Activated CD8-positive, alpha-beta T cell treated with anti-CD3 and anti-CD28 coated beads for 36 hours (primary cell): ENCODE measurements around the gene PLAC8L1. TPM values are rescaled to one million over a fixed set of nuclear protein-coding genes. Genes with fewer than 3 reads are reported as not detected.
"Not testable (repeated sequence)": the region's sequence is repeated elsewhere in the genome, so short reads cannot be mapped to it uniquely, and the experiment has no call there.

Experiments
- ATAC-seq: fragments of 200-7000 bp; cut with Tn5 transposase; one replicate; pipeline ENCODE4 v1.10.0; 2021; ENCODE audit warnings: mild to moderate bottlenecking, moderate library complexity
- CTCF ChIA-PET: fragments of 350-600 bp; sonication (Branson Sonifier 250); formaldehyde crosslinking; loops from one replicate; lab custom pipeline; 2021; ENCODE audit warnings: antibody characterized with exemption; lab: Charles Lee
- POLR2A ChIA-PET: fragments of 350-600 bp; sonication (Branson Sonifier 250); formaldehyde crosslinking; loops from one replicate; lab custom pipeline; 2021; ENCODE audit warnings: antibody characterized with exemption; lab: Charles Lee
- DNase-seq: peaks from one replicate; pipeline ENCODE4 v3.0.0-alpha.2; 2020
- H3K27ac Mint-ChIP-seq: one replicate; pipeline ENCODE4 v1.8.0; 2021; ENCODE audit warnings: mild to moderate bottlenecking, mixed read lengths
- H3K27me3 Mint-ChIP-seq: one replicate; pipeline ENCODE4 v1.8.0; 2021; ENCODE audit warnings: mixed read lengths
- H3K36me3 Mint-ChIP-seq: one replicate; pipeline ENCODE4 v1.8.0; 2021; ENCODE audit warnings: low read depth, mixed read lengths
- H3K4me1 Mint-ChIP-seq: one replicate; pipeline ENCODE4 v1.8.0; 2021; ENCODE audit warnings: low read depth, mixed read lengths
- H3K4me3 Mint-ChIP-seq: one replicate; pipeline ENCODE4 v1.8.0; 2021; ENCODE audit warnings: mild to moderate bottlenecking, moderate library complexity, mixed read lengths
- H3K9me3 Mint-ChIP-seq: one replicate; pipeline ENCODE4 v1.8.0; 2021; ENCODE audit warnings: mixed read lengths
- intact Hi-C: fragments of 100-400 bp; cut with micrococcal nuclease; formaldehyde crosslinking; loops from one replicate; pipeline ENCODE4 v1.10.0; 2022
- total RNA-seq, 2 experiments: library from RNA; stranded (reverse); gene quantifications; one replicate each; pipeline ENCODE4 v1.2.3, GENCODE V29; 2021
- TF ChIP-seq, protein P1 (sequence below): fragments of 200-600 bp; IDR thresholded peaks from one replicate; pipeline ENCODE4 v1.8.0; 2022; ENCODE audit warnings: antibody characterized with exemption, mild to moderate bottlenecking

PLAC8L1 gene
- total RNA-seq, 2 experiments from 2014 or later: 0.61 TPM; not detected in 1

DNA sequence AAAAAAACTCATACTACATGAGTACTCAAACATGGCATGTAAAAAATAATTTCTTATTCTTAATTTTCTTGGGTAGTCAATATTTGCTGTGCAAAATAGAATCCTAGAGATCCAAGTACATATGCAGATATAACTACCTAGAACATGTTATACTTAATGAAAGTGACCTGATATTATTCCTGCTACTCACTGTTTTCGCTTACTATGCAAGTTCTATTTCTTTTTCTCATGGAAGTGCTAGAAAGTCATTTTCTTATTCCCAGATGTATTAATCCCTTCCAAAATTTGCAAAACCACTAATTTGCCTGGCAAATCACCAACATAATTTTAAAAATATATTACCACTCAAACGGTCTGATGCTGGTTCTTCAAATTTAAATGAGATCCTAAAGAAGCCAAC, 19.2 kb upstream of the PLAC8L1 start:
- Mint-ChIP-seq H3K9me3 (peaks cover 2% of the 10 kb centered on the region), H3K36me3 (peaks cover 57% of the 10 kb centered on the region), H3K27me3 (no peaks in the 10 kb centered on the region), H3K4me3 (no peak overlapping the region), H3K4me1 (no peaks in the 10 kb centered on the region), H3K27ac (no peak overlapping the region)
- no peak for ATAC-seq
- DNase-seq: no peak
- TF ChIP-seq, protein P1, sequence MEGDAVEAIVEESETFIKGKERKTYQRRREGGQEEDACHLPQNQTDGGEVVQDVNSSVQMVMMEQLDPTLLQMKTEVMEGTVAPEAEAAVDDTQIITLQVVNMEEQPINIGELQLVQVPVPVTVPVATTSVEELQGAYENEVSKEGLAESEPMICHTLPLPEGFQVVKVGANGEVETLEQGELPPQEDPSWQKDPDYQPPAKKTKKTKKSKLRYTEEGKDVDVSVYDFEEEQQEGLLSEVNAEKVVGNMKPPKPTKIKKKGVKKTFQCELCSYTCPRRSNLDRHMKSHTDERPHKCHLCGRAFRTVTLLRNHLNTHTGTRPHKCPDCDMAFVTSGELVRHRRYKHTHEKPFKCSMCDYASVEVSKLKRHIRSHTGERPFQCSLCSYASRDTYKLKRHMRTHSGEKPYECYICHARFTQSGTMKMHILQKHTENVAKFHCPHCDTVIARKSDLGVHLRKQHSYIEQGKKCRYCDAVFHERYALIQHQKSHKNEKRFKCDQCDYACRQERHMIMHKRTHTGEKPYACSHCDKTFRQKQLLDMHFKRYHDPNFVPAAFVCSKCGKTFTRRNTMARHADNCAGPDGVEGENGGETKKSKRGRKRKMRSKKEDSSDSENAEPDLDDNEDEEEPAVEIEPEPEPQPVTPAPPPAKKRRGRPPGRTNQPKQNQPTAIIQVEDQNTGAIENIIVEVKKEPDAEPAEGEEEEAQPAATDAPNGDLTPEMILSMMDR: no peak
- CTCF ChIA-PET: no interaction called here
- intact Hi-C loops: no loop called here
- POLR2A ChIA-PET: no interaction called here

DNA sequence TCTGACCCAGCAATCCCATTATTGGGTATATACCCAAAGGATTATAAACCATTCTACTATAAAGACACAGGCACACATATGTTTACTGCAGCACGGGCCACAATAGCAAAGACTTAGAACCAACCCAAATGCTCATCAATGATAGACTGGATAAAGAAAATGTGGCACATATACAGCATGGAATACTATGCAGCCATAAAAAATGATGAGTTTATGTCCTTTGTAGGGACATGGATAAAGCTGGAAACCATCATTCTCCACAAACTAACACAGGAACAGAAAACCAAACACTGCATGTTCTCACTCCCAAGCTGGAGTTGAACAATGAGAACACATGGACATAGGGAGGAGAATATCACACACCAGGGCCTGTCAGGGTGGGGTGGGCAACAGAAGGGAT, 16.1 kb upstream of the PLAC8L1 start:
- H3K4me3 Mint-ChIP-seq, CTCF ChIA-PET, ATAC-seq, POLR2A ChIA-PET, intact Hi-C loops, H3K27ac Mint-ChIP-seq, H3K4me1 Mint-ChIP-seq, H3K27me3 Mint-ChIP-seq, H3K9me3 Mint-ChIP-seq, DNase-seq: not testable (repeated sequence)
- peaks cover 62% of the 10 kb centered on the region for H3K36me3 Mint-ChIP-seq

DNA sequence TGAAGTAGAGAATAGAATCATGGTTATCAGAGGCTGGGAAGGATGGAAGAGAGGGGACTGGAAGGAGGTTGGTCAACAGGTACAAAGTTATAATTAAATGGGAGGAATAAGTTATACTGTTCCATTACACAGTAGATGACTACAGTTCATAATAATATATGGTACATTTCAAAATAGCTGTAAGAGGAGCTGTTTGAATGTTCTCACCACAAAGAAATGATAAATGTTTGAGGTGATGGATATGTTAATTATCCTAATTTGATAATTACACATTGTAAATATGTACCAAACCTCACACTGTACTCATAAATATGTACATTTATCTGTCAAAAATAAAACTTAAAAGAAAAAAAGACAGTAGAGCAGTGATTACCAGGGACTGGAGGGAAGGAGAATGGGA, 12.9 kb upstream of the PLAC8L1 start:
- Mint-ChIP-seq H3K4me3 (no peak overlapping the region), H3K27ac (no peak overlapping the region), H3K36me3 (peaks cover 46% of the 10 kb centered on the region), H3K27me3 (no peaks in the 10 kb centered on the region), H3K4me1 (no peaks in the 10 kb centered on the region), H3K9me3 (peaks cover 2% of the 10 kb centered on the region)
- ATAC-seq: no peak
- no peak for DNase-seq
- ChIA-PET POLR2A (no interaction called here), CTCF (no interaction called here)
- intact Hi-C loops: no loop called here
- TF ChIP-seq, protein P1: no peak

DNA sequence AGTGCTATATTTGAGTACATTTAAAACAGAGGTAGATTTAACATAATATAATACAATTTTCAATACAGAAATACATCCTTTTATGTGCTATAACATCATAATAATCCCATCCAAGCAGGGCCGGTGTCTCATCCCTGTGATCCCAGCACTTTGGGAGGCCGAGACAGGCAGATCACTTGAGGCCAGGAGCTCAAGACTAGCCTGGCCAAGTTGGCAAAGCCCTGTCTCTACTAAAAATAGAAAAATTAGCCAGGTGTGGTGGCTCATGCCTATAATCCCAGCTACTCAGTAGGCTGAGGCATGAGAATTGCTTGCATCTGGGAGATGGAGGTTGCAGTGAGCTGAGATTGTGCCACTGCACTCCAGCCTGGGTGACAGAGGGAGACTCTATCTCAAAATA, 11.8 kb upstream of the PLAC8L1 start:
- ATAC-seq, H3K4me3 Mint-ChIP-seq, intact Hi-C loops, DNase-seq, H3K27me3 Mint-ChIP-seq, H3K27ac Mint-ChIP-seq, POLR2A ChIA-PET, H3K9me3 Mint-ChIP-seq, H3K4me1 Mint-ChIP-seq: not testable (repeated sequence)
- H3K36me3 Mint-ChIP-seq: peaks cover 44% of the 10 kb centered on the region
- CTCF ChIA-PET: interaction anchor here (1.3 kb wide), 1 partner anchor 13 kb away, joined by 5 read pairs; no protein-coding TSS in a partner anchor

DNA sequence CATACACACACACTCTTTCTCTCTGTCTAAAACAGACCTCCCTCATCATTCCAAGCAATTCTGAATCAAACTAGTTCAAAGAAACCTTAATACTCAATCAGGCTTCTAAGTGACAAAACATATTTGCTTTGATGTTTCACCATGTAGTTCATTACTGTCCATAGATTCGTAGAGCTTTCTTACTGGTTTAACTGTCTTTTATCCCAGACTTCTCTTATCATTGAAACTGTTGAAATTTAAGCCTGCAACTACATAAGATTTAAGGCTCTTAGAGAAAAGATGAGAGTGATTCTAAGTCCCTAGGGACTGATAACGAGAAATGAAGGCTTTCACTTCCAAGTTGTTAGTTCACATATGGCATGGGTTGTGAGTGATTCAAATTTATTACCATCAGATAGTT, 11.0 kb upstream of the PLAC8L1 start:
- peaks cover 37% of the 10 kb centered on the region for H3K36me3 Mint-ChIP-seq
- intact Hi-C loops: no loop called here
- no peak overlapping the region for H3K4me3 Mint-ChIP-seq
- H3K27ac Mint-ChIP-seq: no peak overlapping the region
- ChIA-PET POLR2A (no interaction called here), CTCF (interaction anchor here (1.3 kb wide), 1 partner anchor 14 kb away, joined by 5 read pairs; no protein-coding TSS in a partner anchor)
- ATAC-seq: no peak
- no peak for DNase-seq
- no peaks in the 10 kb centered on the region for H3K27me3 Mint-ChIP-seq
- TF ChIP-seq, protein P1: no peak
- H3K4me1 Mint-ChIP-seq: no peaks in the 10 kb centered on the region
- H3K9me3 Mint-ChIP-seq: no peaks in the 10 kb centered on the region

DNA sequence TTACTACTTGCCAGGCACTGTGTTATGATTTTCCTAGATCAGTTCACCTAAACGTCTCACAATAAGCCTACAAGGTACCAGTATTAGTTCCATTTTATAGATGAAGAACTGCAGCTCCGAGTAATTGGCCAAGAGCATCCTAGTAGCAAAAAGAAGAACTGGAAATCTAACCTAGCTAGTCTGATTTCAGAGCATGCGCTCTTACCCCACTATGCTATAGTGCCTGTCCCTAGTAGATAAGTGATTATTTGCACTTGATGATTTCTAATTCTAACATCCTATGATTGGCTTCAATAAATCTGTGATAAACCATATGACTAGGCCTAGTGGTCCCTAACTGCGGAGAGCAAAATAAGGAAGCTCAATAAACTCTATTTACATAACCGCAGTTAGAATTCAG, 7.1 kb upstream of the PLAC8L1 start:
- TF ChIP-seq, protein P1: no peak
- Mint-ChIP-seq H3K27me3 (no peaks in the 10 kb centered on the region), H3K27ac (no peak overlapping the region), H3K4me3 (no peak overlapping the region), H3K4me1 (peaks cover 3% of the 10 kb centered on the region), H3K36me3 (peaks cover 12% of the 10 kb centered on the region), H3K9me3 (no peaks in the 10 kb centered on the region)
- POLR2A ChIA-PET: no interaction called here
- intact Hi-C loops: no loop called here
- ATAC-seq (no peak), DNase-seq (no peak)
- CTCF ChIA-PET: no interaction called here
